HL-60/S4 treated with phorbol 12-myristate 13-acetate at 8.2 ng/mL for 4 days and 3 days (cell line): ENCODE measurements around the gene MRPL21.

Source experiments
- in situ Hi-C: fragments of 300-500 bp; cut with MboI; formaldehyde crosslinking; loops from 2 replicates; pipeline ENCODE4 v1.15.0; 2022; ENCODE audit warnings: low sequenced_read_pairs

Gene MRPL21

GRCh38 chr11:68903288-68904247, at the start of gene MRPL21, which contains the start of gene IGHMBP2:
Gene MRPL21, minus strand, starts transcription at chr11:68903832. Its CDS starts 22 bp downstream, at chr11:68903810.
Gene IGHMBP2, plus strand, starts transcription at chr11:68903891. Its CDS starts 62 bp downstream, at chr11:68903953.
- in situ Hi-C loops, result no loop called here

- in situ Hi-C loops, result no loop called here
Measured at GRCh38 chr11:68950762-68951161, 47.1 kb upstream of the MRPL21 start.

- in situ Hi-C loops, result no loop called here
Measured at GRCh38 chr11:68950270-68950669, 46.6 kb upstream of the MRPL21 start.

- in situ Hi-C loops, result no loop called here
Measured at GRCh38 chr11:68948935-68949334, 45.3 kb upstream of the MRPL21 start.

- in situ Hi-C loops, result no loop called here
Measured at GRCh38 chr11:68948496-68948895, 44.9 kb upstream of the MRPL21 start.

GRCh38 chr11:68947151-68947550, 43.5 kb upstream of the MRPL21 start:
- in situ Hi-C loops, result no loop called here

- in situ Hi-C loops, result no loop called here
Measured at GRCh38 chr11:68946416-68947090, 42.9 kb upstream of the MRPL21 start.

GRCh38 chr11:68942751-68943271, 39.2 kb upstream of the MRPL21 start:
- in situ Hi-C loops, result no loop called here

GRCh38 chr11:68942095-68942620, 38.5 kb upstream of the MRPL21 start:
- in situ Hi-C loops, result no loop called here

GRCh38 chr11:68941324-68942094, 37.9 kb upstream of the MRPL21 start:
- in situ Hi-C loops, result no loop called here

GRCh38 chr11:68940651-68941323, 37.2 kb upstream of the MRPL21 start:
- in situ Hi-C loops, result no loop called here

- in situ Hi-C loops, result no loop called here
Measured at GRCh38 chr11:68939583-68940555, 36.2 kb upstream of the MRPL21 start.

- in situ Hi-C loops, result no loop called here
Measured at GRCh38 chr11:68938816-68939582, 35.4 kb upstream of the MRPL21 start.

- in situ Hi-C loops, result no loop called here
Measured at GRCh38 chr11:68938088-68938487, 34.5 kb upstream of the MRPL21 start.

- in situ Hi-C loops, result no loop called here
Measured at GRCh38 chr11:68936676-68937620, 33.3 kb upstream of the MRPL21 start.

- in situ Hi-C loops, result no loop called here
Measured at GRCh38 chr11:68936358-68936636, 32.7 kb upstream of the MRPL21 start.
